HG03097 (cell line): Measurements from ENCODE around the gene GDPD1.
"Not testable (repeated sequence)": the region's sequence is repeated elsewhere in the genome, so short reads cannot be mapped to it uniquely, and the experiment has no call there.

Experiments used
- ATAC-seq: cut with Tn5 transposase; IDR thresholded peaks from one replicate; pipeline ENCODE4 v1.9.1; 2021; ENCODE audit not compliant: unreplicated experiment, low FRiP score

GDPD1 gene

GRCh38 chr17:59220328-59221158 is at the start of gene GDPD1:
GDPD1 (plus strand) TSS chr17:59220511; CDS start chr17:59220610, 99 bp downstream.
- ATAC-seq: peak; percentile 96

- ATAC-seq: no peak
These were observed 47.8 kb upstream of the GDPD1 start for GRCh38 chr17:59172436-59173004.

- no peak for ATAC-seq
These were observed 45.6 kb upstream of the GDPD1 start for GRCh38 chr17:59174671-59175070.

GRCh38 chr17:59175076-59175475 is 45.2 kb upstream of the GDPD1 start:
- no peak for ATAC-seq

- no peak for ATAC-seq
These were observed 41.9 kb upstream of the GDPD1 start for GRCh38 chr17:59178266-59178985.

- not testable (repeated sequence) for ATAC-seq
These were observed 40.7 kb upstream of the GDPD1 start for GRCh38 chr17:59179601-59180000.

- ATAC-seq: no peak
These were observed 39.7 kb upstream of the GDPD1 start for GRCh38 chr17:59180626-59181025.

GRCh38 chr17:59181481-59181880 is 38.8 kb upstream of the GDPD1 start:
- no peak for ATAC-seq

GRCh38 chr17:59185997-59186396 is 34.3 kb upstream of the GDPD1 start:
- ATAC-seq: no peak

GRCh38 chr17:59186850-59187249 is 33.5 kb upstream of the GDPD1 start:
- no peak for ATAC-seq

GRCh38 chr17:59190806-59191205 is 29.5 kb upstream of the GDPD1 start:
- no peak for ATAC-seq

GRCh38 chr17:59193336-59193862 is 26.9 kb upstream of the GDPD1 start:
- ATAC-seq: no peak

GRCh38 chr17:59199398-59199797 is 20.9 kb upstream of the GDPD1 start:
- no peak for ATAC-seq

GRCh38 chr17:59202320-59202719 is 18.0 kb upstream of the GDPD1 start:
- ATAC-seq: no peak

GRCh38 chr17:59219370-59219769 is 941 bp upstream of the GDPD1 start:
- ATAC-seq: no peak

GRCh38 chr17:59219992-59220327 is 351 bp upstream of the GDPD1 start:
- ATAC-seq: no peak

- ATAC-seq: no peak
These were observed 992 bp downstream of the GDPD1 start for GRCh38 chr17:59221159-59221847.

- ATAC-seq: no peak
These were observed 3.5 kb downstream of the GDPD1 start for GRCh38 chr17:59223813-59224212.

- ATAC-seq: not testable (repeated sequence)
These were observed 8.3 kb downstream of the GDPD1 start for GRCh38 chr17:59228588-59228987.

GRCh38 chr17:59230764-59231163 is 10.5 kb downstream of the GDPD1 start:
- ATAC-seq: no peak

GRCh38 chr17:59234631-59235030 is 14.3 kb downstream of the GDPD1 start:
- no peak for ATAC-seq
